Panc1 (cell line): ENCODE data around the gene KCP. TPM values are rescaled to one million over a fixed set of nuclear protein-coding genes. Genes with fewer than 3 reads are reported as not detected.

Experiments
- ATAC-seq: fragments of 200-7000 bp; cut with Tn5 transposase; 2 replicates; pipeline ENCODE4 v1.9.1; 2020; ENCODE audit warnings: mild to moderate bottlenecking, moderate library complexity
- BruUV-seq: library from RNA; stranded (reverse); fragments of 400-500 nt; replicated peaks from 2 replicates; lab custom pipeline; 2021; lab: Mats Ljungman, UMichigan
- CTCF ChIA-PET: fragments of 300-600 bp; sonication (Branson Sonifier 250); formaldehyde crosslinking; loops from one replicate; lab custom pipeline; 2022; ENCODE audit warnings: antibody characterized with exemption; lab: Charles Lee
- POLR2A ChIA-PET: fragments of 300-600 bp; sonication (Branson Sonifier 250); formaldehyde crosslinking; loops from one replicate; lab custom pipeline; 2022; ENCODE audit warnings: antibody characterized with exemption; lab: Charles Lee
- DNase-seq: peaks from one replicate; pipeline ENCODE4 v3.0.0-alpha.2; 2010; ENCODE audit warnings: low read depth, low spot score
- H3K27ac ChIP-seq: 2 replicates; pipeline ENCODE4 v1.5.1; 2011; ENCODE audit warnings: mild to moderate bottlenecking, low read length, inconsistent platforms
- H3K27me3 ChIP-seq: fragments of 200-500 bp; sonication (Bioruptor generic); 2 replicates; pipeline ENCODE4 v1.6.0; 2014; ENCODE audit warnings: low read length, inconsistent platforms; ENCODE audit not compliant: control insufficient read depth, insufficient read depth
- H3K36me3 ChIP-seq: fragments of 200-500 bp; sonication (Bioruptor generic); 2 replicates; pipeline ENCODE4 v1.5.1; 2014; ENCODE audit warnings: inconsistent platforms, mild to moderate bottlenecking, low read length, moderate library complexity; ENCODE audit not compliant: control insufficient read depth, insufficient read depth
- H3K4me1 ChIP-seq: 2 replicates; pipeline ENCODE4 v1.5.1; 2011; ENCODE audit warnings: inconsistent platforms, mild to moderate bottlenecking, low read length, moderate library complexity; ENCODE audit not compliant: control insufficient read depth, insufficient read depth
- H3K4me3 ChIP-seq, 2 experiments: 2 replicates each; pipeline ENCODE4 v1.5.1; 2011 to 2012; ENCODE audit warnings: low read depth in 2 of 2, low read length in 2 of 2, mild to moderate bottlenecking in 2 of 2, inconsistent platforms in 1 of 2, moderate library complexity in 1 of 2
- H3K9me3 ChIP-seq: fragments of 200-500 bp; sonication (Bioruptor generic); 2 replicates; pipeline ENCODE4 v1.5.1; 2014; ENCODE audit warnings: low read depth, mild to moderate bottlenecking, inconsistent platforms, low read length, moderate library complexity; ENCODE audit not compliant: control insufficient read depth, insufficient read depth
- CTCF ChIP-seq: fragments of 450-650 bp; IDR thresholded peaks from 2 replicates; pipeline ENCODE4 v1.5.1; 2017; ENCODE audit warnings: mild to moderate bottlenecking
- POLR2AphosphoS5 ChIP-seq: IDR thresholded peaks from 2 replicates; pipeline ENCODE4 v1.6.1; 2012; ENCODE audit warnings: mild to moderate bottlenecking, low read depth, low read length, moderate library complexity
- SIN3A ChIP-seq: IDR thresholded peaks from 2 replicates; pipeline ENCODE4 v1.6.1; 2012; ENCODE audit warnings: low read depth, mild to moderate bottlenecking, low read length, moderate library complexity, borderline replicate concordance; ENCODE audit not compliant: insufficient read depth
- TCF7L2 ChIP-seq: IDR thresholded peaks from 2 replicates; pipeline ENCODE4 v1.6.1; 2011; ENCODE audit warnings: mild to moderate bottlenecking, low read depth, low read length, inconsistent platforms
- in situ Hi-C: cut with HindIII; loops from 2 replicates; pipeline ENCODE4 v1.10.0; 2016; ENCODE audit warnings: low sequenced_read_pairs, low pct_unique_long_range_greater_than_20kb
- intact Hi-C: fragments of 100-400 bp; cut with micrococcal nuclease; formaldehyde crosslinking; loops from one replicate; pipeline ENCODE4 v1.10.0; 2022; ENCODE audit not compliant: unreplicated experiment
- total RNA-seq: library from RNA; stranded (reverse); gene quantifications from one replicate; pipeline ENCODE4 v1.2.1, GENCODE V29; 2021; ENCODE audit not compliant: unreplicated experiment
- TF ChIP-seq, protein P1 (sequence below), 2 experiments: IDR thresholded peaks; 2 replicates each; pipeline ENCODE4 v1.6.1; 2011 to 2012; ENCODE audit warnings: low read depth in 2 of 2, control low read depth in 1 of 2, low read length in 1 of 2, mild to moderate bottlenecking in 1 of 2, moderate library complexity in 1 of 2; ENCODE audit not compliant: insufficient read depth in 1 of 2

The KCP gene
- total RNA-seq, 1 experiment from 2014 or later = 0.13 TPM

- no peak overlapping the region for H3K4me3 ChIP-seq
- ATAC-seq (no peak), DNase-seq (no peak)
- ChIA-PET POLR2A (no interaction called here), CTCF (no interaction called here)
- no peaks in the 10 kb centered on the region for H3K4me1 ChIP-seq
- TF ChIP-seq, protein P1, sequence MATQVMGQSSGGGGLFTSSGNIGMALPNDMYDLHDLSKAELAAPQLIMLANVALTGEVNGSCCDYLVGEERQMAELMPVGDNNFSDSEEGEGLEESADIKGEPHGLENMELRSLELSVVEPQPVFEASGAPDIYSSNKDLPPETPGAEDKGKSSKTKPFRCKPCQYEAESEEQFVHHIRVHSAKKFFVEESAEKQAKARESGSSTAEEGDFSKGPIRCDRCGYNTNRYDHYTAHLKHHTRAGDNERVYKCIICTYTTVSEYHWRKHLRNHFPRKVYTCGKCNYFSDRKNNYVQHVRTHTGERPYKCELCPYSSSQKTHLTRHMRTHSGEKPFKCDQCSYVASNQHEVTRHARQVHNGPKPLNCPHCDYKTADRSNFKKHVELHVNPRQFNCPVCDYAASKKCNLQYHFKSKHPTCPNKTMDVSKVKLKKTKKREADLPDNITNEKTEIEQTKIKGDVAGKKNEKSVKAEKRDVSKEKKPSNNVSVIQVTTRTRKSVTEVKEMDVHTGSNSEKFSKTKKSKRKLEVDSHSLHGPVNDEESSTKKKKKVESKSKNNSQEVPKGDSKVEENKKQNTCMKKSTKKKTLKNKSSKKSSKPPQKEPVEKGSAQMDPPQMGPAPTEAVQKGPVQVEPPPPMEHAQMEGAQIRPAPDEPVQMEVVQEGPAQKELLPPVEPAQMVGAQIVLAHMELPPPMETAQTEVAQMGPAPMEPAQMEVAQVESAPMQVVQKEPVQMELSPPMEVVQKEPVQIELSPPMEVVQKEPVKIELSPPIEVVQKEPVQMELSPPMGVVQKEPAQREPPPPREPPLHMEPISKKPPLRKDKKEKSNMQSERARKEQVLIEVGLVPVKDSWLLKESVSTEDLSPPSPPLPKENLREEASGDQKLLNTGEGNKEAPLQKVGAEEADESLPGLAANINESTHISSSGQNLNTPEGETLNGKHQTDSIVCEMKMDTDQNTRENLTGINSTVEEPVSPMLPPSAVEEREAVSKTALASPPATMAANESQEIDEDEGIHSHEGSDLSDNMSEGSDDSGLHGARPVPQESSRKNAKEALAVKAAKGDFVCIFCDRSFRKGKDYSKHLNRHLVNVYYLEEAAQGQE (IDR thresholded peaks at IDR 0.05; ENCODE audit: insufficient read depth in 1 of 2, low read depth in 2 of 2, low read length in 1 of 2) = no peak
- no peak for TF ChIP-seq CTCF
- TF ChIP-seq TCF7L2 = no peak
- TF ChIP-seq POLR2AphosphoS5 = no peak
- no peak for TF ChIP-seq SIN3A
- H3K36me3 ChIP-seq = no peaks in the 10 kb centered on the region
- intact Hi-C loops = loop anchor here (10.0 kb wide), 1 partner anchor 223 kb away; no protein-coding TSS in a partner anchor
- H3K9me3 ChIP-seq = no peaks in the 10 kb centered on the region
- BruUV-seq = no TSS peak
- in situ Hi-C loops = no loop called here
- H3K27ac ChIP-seq = no peak overlapping the region
- no peaks in the 10 kb centered on the region for H3K27me3 ChIP-seq
Measured at GRCh38 chr7:128887169-128888038, 23.1 kb downstream of the KCP start.

DNA sequence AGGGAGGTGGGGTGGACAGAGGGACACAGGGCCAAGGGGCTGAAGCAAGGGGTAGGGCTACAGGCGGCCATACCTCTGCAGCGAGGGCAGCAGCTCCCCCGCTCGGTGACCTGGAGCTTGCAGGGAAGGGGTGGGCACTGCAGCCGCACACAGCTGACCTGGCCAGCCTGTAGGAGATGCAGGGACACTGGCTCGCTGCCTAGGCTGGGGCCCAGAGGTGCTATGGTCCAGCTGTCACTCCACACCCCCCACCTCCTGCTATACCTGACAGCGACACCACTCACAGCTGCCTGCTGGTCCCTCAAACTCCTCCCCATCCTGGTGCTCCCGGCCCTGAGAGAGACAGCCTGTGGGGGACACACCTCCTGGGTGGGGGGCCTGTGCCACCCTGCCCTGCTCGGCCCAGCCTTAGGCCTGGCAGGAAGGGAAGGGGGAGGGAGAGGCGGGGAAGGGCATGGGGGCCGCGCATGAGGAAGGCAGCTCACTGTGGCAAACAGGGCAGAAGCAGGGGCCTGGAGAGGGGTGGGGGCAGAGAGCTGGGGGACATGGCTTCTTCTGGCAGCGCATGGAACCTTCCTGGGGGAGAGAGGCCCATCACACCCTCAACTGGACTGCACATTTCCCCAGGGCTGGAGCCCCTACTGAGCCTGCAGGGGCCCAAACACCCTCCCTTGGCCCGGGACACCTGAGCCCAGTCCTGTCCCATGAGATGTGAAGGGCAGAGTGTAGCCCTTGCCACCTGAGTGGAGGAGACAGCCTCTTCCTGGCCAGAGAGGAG, 23.9 kb downstream of the KCP start:
- CTCF ChIA-PET = no interaction called here
- no TSS peak for BruUV-seq
- Histone ChIP-seq H3K27me3 (no peaks in the 10 kb centered on the region), H3K9me3 (no peaks in the 10 kb centered on the region), H3K4me3 (no peak overlapping the region), H3K36me3 (no peaks in the 10 kb centered on the region), H3K4me1 (no peaks in the 10 kb centered on the region), H3K27ac (no peak overlapping the region)
- DNase-seq (no peak), ATAC-seq (no peak)
- intact Hi-C loops (loop anchor here (10.0 kb wide), 1 partner anchor 222 kb away; no protein-coding TSS in a partner anchor), in situ Hi-C loops (no loop called here)
- TF ChIP-seq SIN3A (no peak), TCF7L2 (no peak), CTCF (no peak), POLR2AphosphoS5 (no peak)
- TF ChIP-seq, protein P1 (IDR thresholded peaks at IDR 0.05; ENCODE audit: insufficient read depth in 1 of 2, low read depth in 2 of 2, low read length in 1 of 2) = no peak
- POLR2A ChIA-PET = no interaction called here
